ENCODE results near the gene BCR. TPM values are rescaled to one million over a fixed set of nuclear protein-coding genes. Genes with fewer than 3 reads are reported as not detected.

Gene BCR
- total RNA-seq, 1 donor from 2014 or later, result 109 TPM

Other genes starting within 250 kb of the BCR start
- gene GNAZ, start 110.0 kb upstream of the BCR start, total RNA-seq, result 1.4 and 2.0 TPM in 2 replicates
- 0.35 and 1.2 TPM in 2 replicates for gene RSPH14, start 38.5 kb upstream of the BCR start, total RNA-seq
- gene RAB36, start 35.0 kb upstream of the BCR start, total RNA-seq, result 2.1 and 17.1 TPM in 2 replicates